ENCODE results near the gene PTPRM.

Gene PTPRM

GRCh38 chr18:8065284-8065683 is 498.2 kb downstream of the PTPRM start:
- DNase-seq, result no peak

DNA sequence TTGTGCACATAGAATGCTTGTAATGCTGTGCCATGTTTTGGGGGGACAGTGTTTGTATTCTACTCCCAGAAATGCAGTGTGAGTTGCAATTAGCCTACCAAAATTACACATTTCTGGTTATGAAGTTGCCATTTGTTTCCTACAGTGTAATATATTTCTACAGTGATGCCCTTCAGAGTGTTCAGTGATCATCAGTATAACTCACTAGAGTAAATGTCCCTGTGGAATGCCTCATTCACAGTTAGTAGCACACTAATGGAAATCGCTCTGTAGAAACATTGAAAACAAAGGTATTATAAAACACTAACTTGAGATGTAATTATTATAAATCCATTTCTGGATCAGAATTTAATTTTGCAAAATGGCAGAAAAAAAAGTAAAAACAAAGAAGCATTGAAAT is 498.7 kb downstream of the PTPRM start:
- no peak for DNase-seq

- DNase-seq, result no peak
These were observed 502.6 kb downstream of the PTPRM start for GRCh38 chr18:8069708-8070107.

- no peak for DNase-seq
These were observed 506.1 kb downstream of the PTPRM start for GRCh38 chr18:8073167-8073566.

GRCh38 chr18:8080092-8080491 is 513.0 kb downstream of the PTPRM start:
- DNase-seq, result no peak

DNA sequence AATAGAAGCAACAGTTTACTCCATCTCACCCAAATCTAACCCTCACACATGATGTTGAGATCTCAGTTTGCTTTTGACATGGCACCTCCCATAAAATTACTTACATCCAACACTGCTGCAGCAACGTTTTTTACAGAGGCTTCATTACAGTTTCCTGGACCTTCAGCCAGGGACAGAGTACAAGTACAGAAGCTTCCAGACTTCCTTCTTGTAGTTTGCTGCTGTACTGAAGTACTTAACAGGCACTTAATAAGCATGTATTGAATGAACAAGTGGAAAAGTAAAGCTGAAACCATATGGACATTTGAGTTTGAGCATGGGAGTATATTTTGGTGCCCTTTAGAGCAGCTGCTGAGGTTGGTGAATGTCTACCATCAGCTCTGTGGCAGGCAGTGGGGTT is 514.2 kb downstream of the PTPRM start:
- DNase-seq, result no peak

- DNase-seq, result peak; percentile 74
These were observed 514.9 kb downstream of the PTPRM start for GRCh38 chr18:8081872-8082553.

- peak; percentile 61 for DNase-seq
These were observed 517.0 kb downstream of the PTPRM start for GRCh38 chr18:8084160-8084559.

- DNase-seq, result no peak
These were observed 521.5 kb downstream of the PTPRM start for GRCh38 chr18:8088626-8089025.

DNA sequence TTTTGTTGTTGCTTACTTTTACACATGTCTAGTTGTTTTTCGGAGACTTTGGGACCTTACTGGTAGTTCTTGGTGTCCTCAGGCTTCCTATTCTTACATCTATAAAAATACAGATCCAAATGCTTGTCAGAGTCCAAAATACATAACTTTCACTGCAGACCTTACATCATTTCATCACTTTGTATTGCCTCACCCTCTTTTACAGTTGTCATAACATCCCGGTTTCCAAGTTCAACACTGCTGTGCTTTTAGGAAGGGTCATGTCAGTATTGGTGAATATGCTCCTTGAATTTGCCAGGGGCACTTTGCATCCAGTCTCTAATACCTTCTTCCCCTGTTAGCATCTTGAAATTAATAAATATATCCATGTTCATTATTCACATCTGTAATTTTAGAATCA is 523.9 kb downstream of the PTPRM start:
- no peak for DNase-seq

- no peak for DNase-seq
These were observed 528.9 kb downstream of the PTPRM start for GRCh38 chr18:8095947-8096570.

GRCh38 chr18:8097399-8097798 is 530.3 kb downstream of the PTPRM start:
- DNase-seq, result no peak

- peak; percentile 66 for DNase-seq
These were observed 530.8 kb downstream of the PTPRM start for GRCh38 chr18:8097927-8098326.

DNA sequence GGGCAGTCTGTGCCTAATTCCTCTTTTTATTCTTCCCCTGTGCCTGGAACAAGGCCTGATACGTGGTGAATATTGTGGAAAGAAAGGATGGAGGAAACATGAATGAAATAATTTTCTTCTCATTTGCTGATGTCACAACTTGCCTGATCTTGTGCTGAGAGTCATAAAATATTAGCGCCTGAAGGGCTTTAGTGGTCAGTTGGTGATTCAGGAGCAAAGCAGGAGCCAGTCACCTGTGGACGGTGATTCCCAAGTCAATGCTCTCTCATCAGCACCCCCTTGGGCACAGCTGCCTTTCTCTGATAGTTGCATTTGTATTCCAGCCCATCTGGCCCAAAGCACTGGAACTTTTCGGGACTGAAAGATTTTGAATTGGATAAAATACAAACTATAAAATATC is 539.5 kb downstream of the PTPRM start:
- DNase-seq, result no peak

DNA sequence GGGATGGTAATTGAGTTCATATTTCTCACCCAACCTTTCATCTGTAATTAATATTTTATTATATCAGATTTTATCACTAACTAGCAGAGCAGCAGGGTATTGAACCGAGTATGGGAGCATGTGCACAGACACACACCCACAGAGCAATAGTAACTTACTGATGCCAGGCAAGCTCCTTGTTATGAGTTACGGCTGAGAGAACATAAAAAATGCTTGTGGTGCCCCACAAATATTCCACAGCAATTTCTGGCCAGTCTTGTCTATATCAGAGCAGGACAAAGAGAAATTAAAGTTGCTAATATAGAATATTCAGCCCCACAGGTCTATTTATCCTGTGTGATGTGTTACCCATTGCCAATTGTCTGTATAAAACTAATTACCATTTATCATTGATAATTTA is 540.3 kb downstream of the PTPRM start:
- no peak for DNase-seq

- DNase-seq, result no peak
These were observed 547.4 kb downstream of the PTPRM start for GRCh38 chr18:8114480-8114879.

DNA sequence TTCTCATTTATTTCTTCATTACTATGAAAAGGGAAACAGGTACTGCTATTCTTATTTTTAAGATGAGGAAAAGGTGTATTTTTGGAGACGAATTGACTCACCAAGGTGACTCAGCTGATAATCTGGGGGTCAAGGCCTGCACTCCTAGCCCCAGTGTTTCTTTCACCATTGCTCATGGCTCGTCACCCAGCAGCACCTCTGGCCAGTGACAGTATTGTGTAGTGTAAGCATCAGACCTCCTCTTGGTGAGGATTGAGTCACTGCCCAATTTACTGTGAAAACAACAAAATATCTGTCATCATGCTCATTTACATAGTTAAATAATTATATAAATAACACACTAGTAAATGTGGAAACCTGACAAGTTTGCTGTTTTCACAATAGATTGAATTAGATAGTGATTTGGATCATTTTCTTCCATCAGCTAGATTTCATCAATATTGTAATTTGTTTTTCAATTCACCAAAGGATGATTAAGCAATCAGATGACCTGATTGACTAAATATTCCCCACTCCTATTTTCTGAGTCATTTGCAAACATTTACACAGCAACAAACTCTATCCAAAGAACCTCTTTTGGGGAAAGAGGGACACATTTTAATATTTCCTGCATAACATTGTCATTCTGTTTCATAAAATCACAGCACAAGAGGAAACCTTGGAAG is 549.4 kb downstream of the PTPRM start:
- no peak for DNase-seq

GRCh38 chr18:8117006-8117371 is 549.9 kb downstream of the PTPRM start:
- DNase-seq, result no peak

DNA sequence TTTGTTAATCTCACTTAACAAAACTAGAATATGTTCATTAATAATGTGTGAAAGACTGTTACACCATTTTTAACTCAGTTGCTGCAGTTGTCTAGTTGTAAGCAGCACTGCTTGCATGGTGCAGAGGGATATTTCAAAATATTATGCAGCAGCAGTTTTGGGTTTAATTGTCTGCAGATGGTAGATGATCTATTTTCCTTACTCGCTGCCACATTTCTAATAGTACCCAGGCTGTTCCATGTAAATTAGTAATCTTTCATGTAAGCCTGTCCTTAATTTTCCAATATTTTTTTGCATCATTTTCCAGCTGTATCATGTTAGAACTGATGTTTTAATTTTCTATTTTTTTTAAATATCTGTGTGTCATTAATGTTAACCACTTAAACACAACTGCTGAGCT is 554.0 kb downstream of the PTPRM start:
- no peak for DNase-seq

DNA sequence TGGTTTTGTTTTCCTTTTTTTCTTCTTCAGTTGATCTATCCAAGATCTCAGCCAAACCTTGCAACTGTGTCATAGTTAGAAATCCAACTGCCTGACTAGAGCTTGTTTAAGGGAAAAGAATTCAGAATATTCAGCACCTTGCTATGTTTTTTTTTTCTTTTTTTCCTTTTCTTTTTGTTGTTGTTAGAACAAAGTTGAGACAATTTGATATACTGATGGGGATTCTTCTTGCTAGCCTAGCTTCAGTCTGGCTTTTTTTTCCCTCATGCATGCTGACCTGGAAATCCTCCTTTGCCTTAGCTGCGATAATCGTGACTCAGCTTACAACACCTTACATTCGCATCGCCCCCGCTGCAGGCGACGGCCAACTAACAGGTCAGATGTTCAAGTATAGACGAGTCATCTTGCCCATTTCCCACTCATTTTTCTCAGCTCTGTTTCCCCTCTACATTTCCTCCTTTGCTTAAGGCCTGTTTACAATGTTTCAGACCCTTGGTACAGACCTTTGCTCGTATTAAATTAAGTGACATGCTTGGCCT is 554.9 kb downstream of the PTPRM start:
- no peak for DNase-seq

DNA sequence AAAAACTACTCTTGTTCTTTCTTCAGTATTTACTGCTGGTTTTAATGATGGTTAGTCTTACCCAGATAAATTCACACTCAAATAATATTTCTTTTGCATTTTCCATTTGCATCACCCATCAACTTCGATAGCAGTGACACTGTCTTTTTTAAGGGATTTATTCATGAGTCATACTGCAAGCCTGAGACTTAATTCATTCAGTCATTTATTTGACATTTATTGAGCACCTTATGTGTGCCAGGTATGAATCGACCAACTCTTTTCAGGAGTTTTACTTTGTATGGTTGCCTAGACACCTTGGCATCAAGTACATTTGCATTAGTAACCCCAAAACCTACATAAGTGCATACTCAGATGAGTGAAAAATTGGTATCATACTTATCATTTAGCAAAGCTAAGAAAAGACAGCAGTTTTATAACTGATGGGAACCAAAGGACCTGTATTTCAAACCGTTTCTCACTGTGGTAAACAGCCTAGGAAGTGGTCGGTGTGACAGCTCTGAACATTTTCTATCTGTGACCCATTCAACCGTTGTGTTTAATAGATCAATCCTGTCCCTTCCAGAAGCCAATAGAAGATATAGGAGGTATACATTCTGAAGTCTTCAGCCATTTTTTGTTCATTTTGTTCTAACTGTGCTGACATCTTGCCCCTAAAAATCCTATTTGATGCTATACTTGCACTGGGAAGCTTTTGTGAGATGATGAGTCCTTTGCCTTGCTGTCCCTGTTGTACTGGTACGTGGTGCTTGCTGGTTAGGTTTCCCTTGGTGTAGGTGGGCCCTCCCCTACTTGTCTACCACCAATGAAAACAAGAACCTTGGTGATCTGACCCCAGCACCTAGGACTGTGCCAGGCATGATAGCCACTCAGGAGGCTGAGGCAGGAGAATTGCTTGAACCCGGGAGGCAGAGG is 557.4 kb downstream of the PTPRM start:
- DNase-seq, result no peak

- DNase-seq, result no peak
These were observed 563.0 kb downstream of the PTPRM start for GRCh38 chr18:8130096-8130495.

GRCh38 chr18:8133032-8133431 is 565.9 kb downstream of the PTPRM start:
- DNase-seq, result no peak

Data from NCI-H1417 treated with DMSO at 0.1 percent for 48 hours (cell line).